Astrocyte (in vitro differentiated cells and primary cell): ENCODE results near the gene RASSF3. TPM values are rescaled to one million over a fixed set of nuclear protein-coding genes. Genes with fewer than 3 reads are reported as not detected.

Experiments used
- DNase-seq: peaks from one replicate; pipeline ENCODE4 v3.0.0-alpha.2; 2010; ENCODE audit warnings: low read depth
- FAIRE-seq: peaks from 2 replicates; lab custom pipeline; 2011; peaks lifted over from hg19 to GRCh38; lab: Jason Lieb, UNC
- H2AFZ ChIP-seq: 2 replicates; pipeline ENCODE4 v1.6.0; 2012; ENCODE audit warnings: low read depth, low read length, inconsistent platforms
- H3K27ac ChIP-seq: 2 replicates; pipeline ENCODE4 v1.5.1; 2011; ENCODE audit warnings: low read depth, low read length, inconsistent platforms
- H3K27me3 ChIP-seq: 2 replicates; pipeline ENCODE4 v1.6.0; 2011; ENCODE audit warnings: low read length, inconsistent platforms; ENCODE audit not compliant: insufficient read depth
- H3K36me3 ChIP-seq: 2 replicates; pipeline ENCODE4 v1.5.1; 2011; ENCODE audit warnings: low read length, inconsistent platforms; ENCODE audit not compliant: insufficient read depth
- H3K4me1 ChIP-seq: 2 replicates; pipeline ENCODE4 v1.5.1; 2011; ENCODE audit warnings: low read length, inconsistent platforms; ENCODE audit not compliant: insufficient read depth
- H3K4me2 ChIP-seq: 2 replicates; pipeline ENCODE4 v1.6.0; 2012; ENCODE audit warnings: low read length, inconsistent platforms
- H3K4me3 ChIP-seq: 2 replicates; pipeline ENCODE4 v1.5.1; 2011; ENCODE audit warnings: low read depth, mild to moderate bottlenecking, low read length, inconsistent platforms; ENCODE audit not compliant: insufficient read depth
- H3K79me2 ChIP-seq: 2 replicates; pipeline ENCODE4 v1.6.0; 2012; ENCODE audit warnings: mild to moderate bottlenecking, low read length, inconsistent platforms; ENCODE audit not compliant: insufficient read depth
- H3K9ac ChIP-seq: 2 replicates; pipeline ENCODE4 v1.6.0; 2012; ENCODE audit warnings: mild to moderate bottlenecking, low read length, inconsistent platforms
- H3K9me3 ChIP-seq: 2 replicates; pipeline ENCODE4 v1.5.1; 2012; ENCODE audit warnings: low read depth, mild to moderate bottlenecking, low read length, inconsistent platforms; ENCODE audit not compliant: insufficient read depth
- H4K20me1 ChIP-seq: 2 replicates; pipeline ENCODE4 v1.6.0; 2012; ENCODE audit warnings: low read length, inconsistent platforms; ENCODE audit not compliant: insufficient read depth
- H3K27ac Mint-ChIP-seq: one replicate; pipeline ENCODE4 v1.8.0; 2021; ENCODE audit warnings: mild to moderate bottlenecking, mixed read lengths; ENCODE audit not compliant: unreplicated experiment
- H3K27me3 Mint-ChIP-seq: one replicate; pipeline ENCODE4 v1.8.0; 2021; ENCODE audit warnings: low read depth, mixed read lengths; ENCODE audit not compliant: unreplicated experiment
- H3K36me3 Mint-ChIP-seq: one replicate; pipeline ENCODE4 v1.8.0; 2021; ENCODE audit warnings: low read depth, mixed read lengths; ENCODE audit not compliant: unreplicated experiment
- H3K4me1 Mint-ChIP-seq: one replicate; pipeline ENCODE4 v1.8.0; 2021; ENCODE audit warnings: low read depth, mixed read lengths; ENCODE audit not compliant: unreplicated experiment
- H3K4me3 Mint-ChIP-seq: one replicate; pipeline ENCODE4 v1.8.0; 2021; ENCODE audit warnings: mild to moderate bottlenecking, moderate library complexity, mixed read lengths; ENCODE audit not compliant: unreplicated experiment
- H3K9me3 Mint-ChIP-seq: one replicate; pipeline ENCODE4 v1.8.0; 2021; ENCODE audit warnings: mild to moderate bottlenecking, mixed read lengths; ENCODE audit not compliant: unreplicated experiment
- EZH2 ChIP-seq: IDR thresholded peaks from 2 replicates; pipeline ENCODE4 v1.6.1; 2012; ENCODE audit warnings: mild to moderate bottlenecking, low read length, inconsistent platforms; ENCODE audit not compliant: insufficient read depth
- total RNA-seq: library from RNA; stranded (reverse); gene quantifications from 2 replicates; pipeline ENCODE4 v1.2.1, GENCODE V29; 2021
- TF ChIP-seq, protein P1 (sequence below): IDR thresholded peaks from 2 replicates; pipeline ENCODE4 v1.5.1; 2011; ENCODE audit warnings: low read depth, mild to moderate bottlenecking, inconsistent platforms, low read length, moderate library complexity; ENCODE audit not compliant: insufficient read depth

Gene RASSF3
- total RNA-seq, 1 donor from 2014 or later = 18.3 TPM

DNA sequence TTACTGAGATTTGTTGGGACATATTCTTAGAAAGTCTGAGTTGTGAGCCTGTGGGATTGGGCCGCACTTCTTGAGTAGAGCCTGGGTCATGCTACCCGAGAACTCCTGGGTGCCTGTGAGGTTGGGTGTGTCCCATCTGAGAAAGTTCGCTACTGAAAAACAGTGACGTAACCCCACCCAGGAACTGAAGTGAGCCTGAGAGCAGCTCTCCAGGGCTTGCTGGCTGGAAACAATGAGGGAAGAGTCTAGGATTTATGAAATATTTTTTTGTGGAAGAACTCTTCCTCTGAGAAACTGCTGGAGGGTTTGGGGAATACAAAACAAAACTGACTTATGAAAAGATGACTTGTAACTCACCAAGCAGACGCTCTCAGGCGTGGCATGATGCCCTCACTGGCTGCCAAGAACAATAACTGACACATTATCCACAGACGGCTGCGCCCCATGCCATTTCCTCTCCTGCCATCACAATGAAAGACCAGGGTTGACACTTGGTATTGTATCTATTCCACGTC, 69.2 kb downstream of the RASSF3 start:
- H3K79me2 ChIP-seq = peaks cover 22% of the 10 kb centered on the region
- no peaks in the 10 kb centered on the region for H3K27me3 Mint-ChIP-seq
- H3K27ac Mint-ChIP-seq = no peak overlapping the region
- DNase-seq (peak; percentile 74), FAIRE-seq (no peak)
- H3K9me3 Mint-ChIP-seq = peaks cover 3% of the 10 kb centered on the region
- TF ChIP-seq, protein P1, sequence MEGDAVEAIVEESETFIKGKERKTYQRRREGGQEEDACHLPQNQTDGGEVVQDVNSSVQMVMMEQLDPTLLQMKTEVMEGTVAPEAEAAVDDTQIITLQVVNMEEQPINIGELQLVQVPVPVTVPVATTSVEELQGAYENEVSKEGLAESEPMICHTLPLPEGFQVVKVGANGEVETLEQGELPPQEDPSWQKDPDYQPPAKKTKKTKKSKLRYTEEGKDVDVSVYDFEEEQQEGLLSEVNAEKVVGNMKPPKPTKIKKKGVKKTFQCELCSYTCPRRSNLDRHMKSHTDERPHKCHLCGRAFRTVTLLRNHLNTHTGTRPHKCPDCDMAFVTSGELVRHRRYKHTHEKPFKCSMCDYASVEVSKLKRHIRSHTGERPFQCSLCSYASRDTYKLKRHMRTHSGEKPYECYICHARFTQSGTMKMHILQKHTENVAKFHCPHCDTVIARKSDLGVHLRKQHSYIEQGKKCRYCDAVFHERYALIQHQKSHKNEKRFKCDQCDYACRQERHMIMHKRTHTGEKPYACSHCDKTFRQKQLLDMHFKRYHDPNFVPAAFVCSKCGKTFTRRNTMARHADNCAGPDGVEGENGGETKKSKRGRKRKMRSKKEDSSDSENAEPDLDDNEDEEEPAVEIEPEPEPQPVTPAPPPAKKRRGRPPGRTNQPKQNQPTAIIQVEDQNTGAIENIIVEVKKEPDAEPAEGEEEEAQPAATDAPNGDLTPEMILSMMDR = no peak
- no peak for TF ChIP-seq EZH2
- no peaks in the 10 kb centered on the region for H3K27me3 ChIP-seq
- peaks cover 4% of the 10 kb centered on the region for H4K20me1 ChIP-seq
- H3K4me2 ChIP-seq = peak overlapping the region; percentile 83
- peaks cover 19% of the 10 kb centered on the region for H3K4me1 ChIP-seq
- no peak overlapping the region for H2AFZ ChIP-seq
- H3K9me3 ChIP-seq = no peaks in the 10 kb centered on the region
- H3K36me3 ChIP-seq = no peaks in the 10 kb centered on the region
- H3K9ac ChIP-seq = peak overlapping the region; percentile 49
- H3K4me1 Mint-ChIP-seq = peaks cover 11% of the 10 kb centered on the region
- H3K27ac ChIP-seq = peak overlapping the region; percentile 71
- peak overlapping the region; percentile 27 for H3K4me3 ChIP-seq
- peaks cover 2% of the 10 kb centered on the region for H3K36me3 Mint-ChIP-seq
- H3K4me3 Mint-ChIP-seq = no peak overlapping the region

DNA sequence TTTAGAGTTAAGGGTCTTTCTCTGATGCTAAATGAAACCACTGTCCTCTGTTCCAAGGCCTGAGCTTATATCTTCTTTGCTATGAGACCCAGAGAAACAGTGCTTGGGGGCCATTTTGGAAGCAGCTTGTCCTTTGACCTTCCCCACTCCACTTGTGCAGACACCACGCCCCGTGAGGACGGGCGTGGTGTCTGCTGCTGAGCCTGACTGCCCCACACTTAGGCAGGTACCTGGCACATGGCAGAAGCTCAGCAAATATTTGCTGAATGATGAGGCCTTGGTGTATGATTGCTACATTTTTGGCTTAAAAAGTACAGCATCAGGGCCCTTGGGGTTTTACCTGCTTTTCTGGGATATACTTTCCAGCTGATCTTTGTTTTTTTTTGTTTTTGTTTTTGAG, 69.9 kb downstream of the RASSF3 start:
- Histone ChIP-seq H3K9me3 (no peaks in the 10 kb centered on the region), H3K9ac (no peak overlapping the region), H3K4me3 (no peak overlapping the region), H3K4me1 (peaks cover 19% of the 10 kb centered on the region), H3K4me2 (peak overlapping the region; percentile 83), H2AFZ (no peak overlapping the region), H3K27ac (no peak overlapping the region), H4K20me1 (peaks cover 4% of the 10 kb centered on the region), H3K27me3 (no peaks in the 10 kb centered on the region), H3K79me2 (peaks cover 22% of the 10 kb centered on the region), H3K36me3 (no peaks in the 10 kb centered on the region)
- Mint-ChIP-seq H3K36me3 (peaks cover 4% of the 10 kb centered on the region), H3K4me1 (peaks cover 11% of the 10 kb centered on the region), H3K27ac (no peak overlapping the region), H3K27me3 (no peaks in the 10 kb centered on the region), H3K4me3 (no peak overlapping the region), H3K9me3 (peaks cover 3% of the 10 kb centered on the region)
- TF ChIP-seq, protein P1 = no peak
- TF ChIP-seq EZH2 = no peak
- DNase-seq (no peak), FAIRE-seq (no peak)
